SK-N-SH treated with all-trans-retinoic acid at 6 μM for 48 hours (cell line): Measurements from ENCODE around the gene LY6G5B.

Experiments used
- ATAC-seq: fragments of 200-7000 bp; cut with Tn5 transposase; 3 replicates; pipeline ENCODE4 v1.9.1; 2020; ENCODE audit warnings: mild to moderate bottlenecking, moderate library complexity
- ARNTL ChIP-seq: fragments of 450-650 bp; formaldehyde crosslinking; IDR thresholded peaks from 2 replicates; pipeline ENCODE4 v1.5.0; 2020; ENCODE audit warnings: low read depth, mild to moderate bottlenecking, moderate library complexity, borderline replicate concordance
- BACH2 ChIP-seq: fragments of 250-450 bp; sonication (Bioruptor Pico); IDR thresholded peaks from 2 replicates; pipeline ENCODE4 v1.9.0; 2021; ENCODE audit warnings: mild to moderate bottlenecking, borderline replicate concordance
- CSDC2 ChIP-seq: fragments of 250-450 bp; sonication (Bioruptor Pico); IDR thresholded peaks from 2 replicates; pipeline ENCODE4 v1.5.0; 2020; ENCODE audit warnings: mild to moderate bottlenecking, moderate library complexity
- ESRRG ChIP-seq: fragments of 250-450 bp; sonication (Bioruptor Pico); IDR thresholded peaks from 2 replicates; pipeline ENCODE4 v1.6.1; 2021; ENCODE audit warnings: mild to moderate bottlenecking
- GLIS3 ChIP-seq: fragments of 250-450 bp; sonication (Bioruptor Pico); IDR thresholded peaks from 2 replicates; pipeline ENCODE4 v1.5.0; 2020; ENCODE audit warnings: mild to moderate bottlenecking, moderate library complexity
- ISL1 ChIP-seq: fragments of 250-450 bp; sonication (Bioruptor Pico); IDR thresholded peaks from 2 replicates; pipeline ENCODE4 v2.1.2; 2022; ENCODE audit warnings: mild to moderate bottlenecking, moderate library complexity
- OSR1 ChIP-seq: fragments of 250-450 bp; sonication (Bioruptor Pico); IDR thresholded peaks from 2 replicates; pipeline ENCODE4 v1.8.0; 2022; ENCODE audit warnings: moderate library complexity, mild to moderate bottlenecking, inconsistent platforms
- PATZ1 ChIP-seq: fragments of 250-450 bp; sonication (Bioruptor Pico); IDR thresholded peaks from 2 replicates; pipeline ENCODE4 v1.8.0; 2020; ENCODE audit warnings: mild to moderate bottlenecking, moderate library complexity, borderline replicate concordance
- POU6F1 ChIP-seq: fragments of 250-450 bp; sonication (Bioruptor Pico); IDR thresholded peaks from 2 replicates; pipeline ENCODE4 v1.8.0; 2021; ENCODE audit warnings: low read depth, mild to moderate bottlenecking, moderate library complexity, borderline replicate concordance
- PPARA ChIP-seq: fragments of 250-450 bp; sonication (Bioruptor Pico); IDR thresholded peaks from 2 replicates; pipeline ENCODE4 v1.5.0; 2020; ENCODE audit warnings: mild to moderate bottlenecking, borderline replicate concordance
- RARB ChIP-seq: fragments of 250-450 bp; sonication (Bioruptor Pico); IDR thresholded peaks from 2 replicates; pipeline ENCODE4 v1.8.0; 2021; ENCODE audit warnings: mild to moderate bottlenecking, moderate library complexity
- SNAI2 ChIP-seq: fragments of 250-450 bp; sonication (Bioruptor Pico); IDR thresholded peaks from 2 replicates; pipeline ENCODE4 v1.5.0; 2020; ENCODE audit warnings: mild to moderate bottlenecking, moderate library complexity
- TCF4 ChIP-seq: fragments of 250-450 bp; sonication (Bioruptor Pico); IDR thresholded peaks from 2 replicates; pipeline ENCODE4 v1.8.0; 2021; ENCODE audit warnings: mild to moderate bottlenecking, moderate library complexity, borderline replicate concordance
- TOX ChIP-seq: fragments of 250-450 bp; sonication (Bioruptor Pico); IDR thresholded peaks from 2 replicates; pipeline ENCODE4 v1.8.0; 2021; ENCODE audit warnings: mild to moderate bottlenecking, moderate library complexity, borderline replicate concordance
- ZC3H10 ChIP-seq: fragments of 250-450 bp; sonication (Bioruptor Pico); IDR thresholded peaks from 2 replicates; pipeline ENCODE4 v1.5.1; 2021; ENCODE audit warnings: mild to moderate bottlenecking, moderate library complexity
- ZFP3 ChIP-seq: fragments of 250-450 bp; sonication (Bioruptor Pico); IDR thresholded peaks from 2 replicates; pipeline ENCODE4 v1.5.0; 2020; ENCODE audit warnings: mild to moderate bottlenecking, moderate library complexity
- ZFP30 ChIP-seq: fragments of 450-650 bp; formaldehyde crosslinking; IDR thresholded peaks from 2 replicates; pipeline ENCODE4 v1.5.0; 2022; ENCODE audit warnings: mild to moderate bottlenecking, moderate library complexity
- ZNF565 ChIP-seq: fragments of 450-650 bp; formaldehyde crosslinking; conservative IDR thresholded peaks from 2 replicates; pipeline ENCODE4 v1.5.0; 2020; ENCODE audit warnings: low read depth, mild to moderate bottlenecking, moderate library complexity
- ZNF70 ChIP-seq: fragments of 450-650 bp; formaldehyde crosslinking; IDR thresholded peaks from 2 replicates; pipeline ENCODE4 v1.5.0; 2020; ENCODE audit warnings: mild to moderate bottlenecking, moderate library complexity
- ZNF8 ChIP-seq: fragments of 450-650 bp; formaldehyde crosslinking; IDR thresholded peaks from 2 replicates; pipeline ENCODE4 v1.5.0; 2020; ENCODE audit warnings: mild to moderate bottlenecking, moderate library complexity
- TF ChIP-seq, protein P1 (sequence below): fragments of 250-450 bp; sonication (Bioruptor Pico); IDR thresholded peaks from 2 replicates; pipeline ENCODE4 v1.5.1; 2021; ENCODE audit warnings: mild to moderate bottlenecking, moderate library complexity

The LY6G5B gene

DNA sequence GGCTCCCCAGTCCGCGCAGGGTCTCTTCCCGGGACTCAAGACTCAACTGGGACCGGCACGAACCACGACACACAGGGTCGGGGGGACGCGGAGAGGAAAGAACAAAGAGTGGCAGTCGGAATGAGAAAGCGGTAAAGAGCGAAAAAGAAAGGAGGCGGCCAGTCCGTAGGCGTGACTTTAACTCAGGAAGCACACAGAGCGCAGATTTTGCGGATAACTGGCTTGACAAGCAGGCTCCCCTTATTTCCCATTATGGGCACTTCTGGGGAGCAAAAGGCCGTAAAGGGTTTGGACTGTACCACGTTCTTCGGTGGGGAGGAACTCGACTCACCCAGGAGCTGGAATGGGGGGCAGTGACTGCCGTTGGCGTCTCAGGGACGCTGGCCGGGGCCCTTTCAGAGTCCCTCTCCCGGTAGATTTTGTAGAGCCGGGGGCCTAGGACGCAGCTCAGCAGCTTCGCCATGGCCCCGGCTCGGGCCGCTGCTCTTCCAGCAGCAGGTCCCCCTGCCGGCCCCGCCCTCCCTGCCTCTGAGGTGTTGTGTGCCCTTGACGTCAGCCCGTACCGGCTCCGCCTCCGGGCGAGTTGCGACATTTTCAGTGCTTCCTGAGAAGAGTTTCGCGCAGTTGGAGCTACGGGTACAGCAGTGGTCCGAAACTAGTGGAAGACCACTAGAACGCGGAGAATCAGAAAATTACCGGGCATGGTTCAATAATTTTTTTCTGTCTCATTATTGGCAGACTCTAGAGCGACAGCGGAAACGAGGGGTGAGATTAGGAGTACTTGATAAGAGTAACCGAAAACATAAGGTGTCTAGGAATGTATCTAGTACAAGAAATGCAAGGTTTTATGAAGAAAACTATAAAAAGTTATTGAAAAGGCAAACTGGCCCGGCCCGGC is 33.3 kb downstream of the LY6G5B start, which contains the start of gene ABHD16A:
Gene ABHD16A (minus strand): TSS at position 506 of the 898 bp plus-strand sequence. CDS start 43 bp downstream, at position 463.
- ATAC-seq: peak; percentile 95
- no peak for TF ChIP-seq PATZ1
- TF ChIP-seq, protein P1, sequence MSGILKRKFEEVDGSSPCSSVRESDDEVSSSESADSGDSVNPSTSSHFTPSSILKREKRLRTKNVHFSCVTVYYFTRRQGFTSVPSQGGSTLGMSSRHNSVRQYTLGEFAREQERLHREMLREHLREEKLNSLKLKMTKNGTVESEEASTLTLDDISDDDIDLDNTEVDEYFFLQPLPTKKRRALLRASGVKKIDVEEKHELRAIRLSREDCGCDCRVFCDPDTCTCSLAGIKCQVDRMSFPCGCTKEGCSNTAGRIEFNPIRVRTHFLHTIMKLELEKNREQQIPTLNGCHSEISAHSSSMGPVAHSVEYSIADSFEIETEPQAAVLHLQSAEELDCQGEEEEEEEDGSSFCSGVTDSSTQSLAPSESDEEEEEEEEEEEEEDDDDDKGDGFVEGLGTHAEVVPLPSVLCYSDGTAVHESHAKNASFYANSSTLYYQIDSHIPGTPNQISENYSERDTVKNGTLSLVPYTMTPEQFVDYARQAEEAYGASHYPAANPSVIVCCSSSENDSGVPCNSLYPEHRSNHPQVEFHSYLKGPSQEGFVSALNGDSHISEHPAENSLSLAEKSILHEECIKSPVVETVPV (CRISPR knock-in tag): 0 out of 2 replicates have a peak, but pooled peaks have one; percentile 2

DNA sequence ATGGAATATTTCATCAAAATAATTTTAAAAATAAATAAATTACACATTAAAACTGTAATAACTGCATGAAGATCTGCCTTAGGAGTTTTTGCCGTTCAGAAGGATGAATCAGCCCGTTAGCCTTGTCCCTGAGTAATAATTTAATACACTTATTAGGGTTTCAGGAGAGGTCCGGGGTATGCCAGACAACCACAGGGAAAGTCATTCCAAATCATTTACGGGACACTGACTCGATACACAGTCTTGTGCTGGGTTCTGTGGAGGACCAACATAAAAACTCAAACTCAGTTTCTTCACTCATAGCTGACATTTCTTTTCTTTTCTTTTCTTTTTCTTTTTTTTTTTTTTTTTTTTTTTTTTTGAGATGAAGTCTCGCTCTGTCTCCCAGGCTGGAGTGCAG is 36.2 kb downstream of the LY6G5B start:
- no peak for ATAC-seq
- TF ChIP-seq ZNF565 (CRISPR knock-in tag) (no peak), OSR1 (no peak), POU6F1 (CRISPR knock-in tag) (no peak), TOX (CRISPR knock-in tag) (no peak), ESRRG (CRISPR knock-in tag) (no peak), BACH2 (CRISPR knock-in tag) (no peak), TCF4 (CRISPR knock-in tag) (no peak), ISL1 (no peak), ZNF8 (no peak), PPARA (no peak), GLIS3 (CRISPR knock-in tag) (no peak), ZNF70 (CRISPR knock-in tag) (no peak)
- TF ChIP-seq, all 23 proteins: peak for 0

- no peak for TF ChIP-seq OSR1
- no peak for TF ChIP-seq PATZ1
- TF ChIP-seq ESRRG (CRISPR knock-in tag): no peak
- TF ChIP-seq RARB (CRISPR knock-in tag): no peak
- no peak for TF ChIP-seq ZFP30 (CRISPR knock-in tag)
- no peak for TF ChIP-seq PPARA
- no peak for TF ChIP-seq TOX (CRISPR knock-in tag)
- no peak for TF ChIP-seq ZC3H10
- no peak for TF ChIP-seq TCF4 (CRISPR knock-in tag)
- no peak for TF ChIP-seq ZNF8
- no peak for TF ChIP-seq SNAI2 (CRISPR knock-in tag)
- no peak for TF ChIP-seq GLIS3 (CRISPR knock-in tag)
- TF ChIP-seq BACH2 (CRISPR knock-in tag): no peak
- no peak for TF ChIP-seq ISL1
- TF ChIP-seq ZNF565 (CRISPR knock-in tag): no peak
- no peak for TF ChIP-seq ZFP3 (CRISPR knock-in tag)
- TF ChIP-seq CSDC2 (CRISPR knock-in tag): no peak
- TF ChIP-seq, protein P1 (CRISPR knock-in tag): no peak
- no peak for TF ChIP-seq ARNTL (CRISPR knock-in tag)
Measured at GRCh38 chr6:31706599-31706998, 36.8 kb downstream of the LY6G5B start, which contains the start of gene LY6G6F. Gene LY6G6F (plus strand): TSS chr6:31706866. CDS start chr6:31706907, 41 bp downstream.

More at GRCh38 chr6:31706599-31706998, 36.8 kb downstream of the LY6G5B start, which contains the start of gene LY6G6F:
- ATAC-seq: no peak
